HG02763 (cell line): ENCODE results near the gene LIMS2.

Source experiments
- ATAC-seq: cut with Tn5 transposase; IDR thresholded peaks from one replicate; pipeline ENCODE4 v1.9.1; 2021; ENCODE audit warnings: mild to moderate bottlenecking, moderate library complexity; ENCODE audit not compliant: unreplicated experiment

LIMS2 gene

GRCh38 chr2:127635380-127636237 is 39.7 kb downstream of the LIMS2 start:
- ATAC-seq: no peak

GRCh38 chr2:127634626-127635379 is 40.5 kb downstream of the LIMS2 start:
- no peak for ATAC-seq

GRCh38 chr2:127634066-127634617 is 41.2 kb downstream of the LIMS2 start:
- no peak for ATAC-seq

GRCh38 chr2:127633556-127634065 is 41.7 kb downstream of the LIMS2 start:
- ATAC-seq: no peak

GRCh38 chr2:127632592-127633489 is 42.5 kb downstream of the LIMS2 start:
- no peak for ATAC-seq

GRCh38 chr2:127631997-127632581 is 43.2 kb downstream of the LIMS2 start:
- no peak for ATAC-seq

GRCh38 chr2:127631541-127631996 is 43.8 kb downstream of the LIMS2 start:
- no peak for ATAC-seq

- no peak for ATAC-seq
Measured at GRCh38 chr2:127630864-127631540, 44.3 kb downstream of the LIMS2 start.

- ATAC-seq: no peak
Measured at GRCh38 chr2:127630096-127630863, 45.0 kb downstream of the LIMS2 start.

GRCh38 chr2:127629637-127630036 is 45.7 kb downstream of the LIMS2 start:
- ATAC-seq: no peak

GRCh38 chr2:127628767-127629614 is 46.3 kb downstream of the LIMS2 start:
- ATAC-seq: no peak

GRCh38 chr2:127627740-127628571 is 47.4 kb downstream of the LIMS2 start:
- ATAC-seq: no peak

- ATAC-seq: no peak
Measured at GRCh38 chr2:127626917-127627739, 48.2 kb downstream of the LIMS2 start.

GRCh38 chr2:127626175-127626574 is 49.2 kb downstream of the LIMS2 start:
- ATAC-seq: no peak

- ATAC-seq: no peak
Measured at GRCh38 chr2:127625572-127625951, 49.8 kb downstream of the LIMS2 start.
